Keratinocyte (primary cell): ENCODE data around the gene RFX2.

Experiments
- CTCF ChIP-seq, 3 experiments: IDR thresholded peaks in 1 of 3; conservative IDR thresholded peaks in 1 of 3; optimal IDR thresholded peaks in 1 of 3; 2 replicates in 2 of 3; 3 replicates in 1 of 3; pipeline versions ENCODE3 to v1.5.1; 2011; ENCODE audit warnings: low read length in 3 of 3, mild to moderate bottlenecking in 3 of 3, moderate library complexity in 2 of 3, control low read depth in 1 of 3, inconsistent platforms in 1 of 3; ENCODE audit not compliant: insufficient read depth in 2 of 3; ENCODE audit errors: extremely low read depth in 1 of 3
- EZH2 ChIP-seq: IDR thresholded peaks from one replicate; pipeline ENCODE4 v1.6.1; 2012; ENCODE audit warnings: inconsistent platforms, mild to moderate bottlenecking, low read length, moderate library complexity

DNA sequence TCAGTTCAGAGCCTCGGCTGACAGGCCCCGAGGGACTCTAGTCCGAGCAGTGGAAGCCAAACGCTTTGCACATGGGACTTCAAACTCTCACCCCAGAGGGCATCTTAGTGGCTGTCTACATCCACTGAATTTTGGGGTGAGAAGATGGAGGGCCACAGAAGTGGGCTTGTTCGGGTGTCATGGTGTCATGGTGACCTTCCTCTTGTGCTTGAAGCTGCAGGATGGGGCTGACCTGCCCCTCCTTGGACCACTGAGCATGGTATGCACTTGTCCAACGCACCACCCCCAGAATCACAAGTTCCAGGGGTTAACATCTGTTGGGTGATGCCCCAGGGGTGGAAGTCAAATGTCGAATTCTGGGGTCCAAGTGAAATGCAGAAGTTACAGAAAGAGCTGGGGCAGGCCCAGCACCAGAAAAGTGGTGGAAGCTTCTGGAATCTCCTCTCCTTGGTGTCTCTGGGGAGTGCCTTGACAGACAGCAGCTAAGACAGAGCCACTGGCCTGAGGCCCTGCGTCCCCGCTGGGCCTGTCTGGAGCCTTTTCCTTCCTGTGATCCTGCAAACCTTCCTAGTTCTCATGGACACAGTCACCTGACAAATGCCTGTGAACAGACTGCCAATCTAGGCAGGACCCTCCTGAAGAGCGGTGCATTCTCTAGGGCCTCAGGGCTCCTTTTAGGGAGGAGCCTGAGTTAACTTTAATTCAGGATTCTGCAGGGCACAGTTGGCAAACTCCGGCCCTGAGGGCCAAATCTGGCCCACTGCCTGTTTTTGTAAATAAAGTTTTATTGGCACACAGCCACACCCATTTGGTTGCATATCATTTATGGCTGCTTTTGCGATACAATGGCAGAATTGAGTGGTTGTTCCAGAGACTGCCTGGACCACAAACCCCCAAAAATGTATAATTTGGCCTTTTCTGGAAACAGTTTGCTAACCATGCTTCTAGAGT is 67.2 kb downstream of the RFX2 start:
- TF ChIP-seq CTCF (optimal IDR thresholded peaks at IDR 0.05 in 1 of 3, IDR thresholded peaks at IDR 0.05 in 1 of 3, conservative IDR thresholded peaks at IDR 0.05 in 1 of 3; ENCODE audit: extremely low read depth in 1 of 3, insufficient read depth in 2 of 3, low read length in 3 of 3), result no peak
- TF ChIP-seq EZH2, result no peak
